HepG2 (cell line): Measurements from ENCODE around the gene SRP68. TPM values are rescaled to one million over a fixed set of nuclear protein-coding genes. Genes with fewer than 3 reads are reported as not detected.

Source experiments
- CHCHD3 ChIP-seq: sonication (generic); formaldehyde crosslinking; IDR thresholded peaks from 2 replicates; pipeline ENCODE4 v1.8.0; 2022; ENCODE audit warnings: mild to moderate bottlenecking, missing genetic modification reagents, moderate library complexity
- CHD2 ChIP-seq: IDR thresholded peaks from 2 replicates; pipeline ENCODE4 v1.6.1; 2011; ENCODE audit warnings: low read depth, low read length, improper control_type of control experiment
- HOXA3 ChIP-seq: sonication (generic); formaldehyde crosslinking; IDR thresholded peaks from 2 replicates; pipeline ENCODE4 v1.5.0; 2020; ENCODE audit warnings: missing genetic modification reagents
- KLF9 ChIP-seq: IDR thresholded peaks from 2 replicates; pipeline ENCODE4 v1.6.1; 2016; ENCODE audit warnings: low read depth
- NAIF1 ChIP-seq: sonication (generic); formaldehyde crosslinking; IDR thresholded peaks from 2 replicates; pipeline ENCODE4 v1.5.0; 2020; ENCODE audit warnings: mild to moderate bottlenecking, missing genetic modification reagents, borderline replicate concordance
- NKX3-1 ChIP-seq: sonication (generic); formaldehyde crosslinking; IDR thresholded peaks from 2 replicates; pipeline ENCODE4 v1.5.0; 2020; ENCODE audit warnings: missing genetic modification reagents
- POGK ChIP-seq: sonication (generic); formaldehyde crosslinking; conservative IDR thresholded peaks from 2 replicates; pipeline ENCODE4 v1.8.0; 2022; ENCODE audit warnings: mild to moderate bottlenecking, moderate library complexity, missing genetic modification reagents
- SIX4 ChIP-seq: sonication (generic); formaldehyde crosslinking; IDR thresholded peaks from 2 replicates; pipeline ENCODE4 v1.4.0; 2020; ENCODE audit warnings: missing genetic modification reagents
- ZBTB42 ChIP-seq: sonication (generic); formaldehyde crosslinking; IDR thresholded peaks from 2 replicates; pipeline ENCODE4 v1.5.0; 2020; ENCODE audit warnings: mild to moderate bottlenecking, missing genetic modification reagents
- ZBTB7A ChIP-seq: sonication (generic); formaldehyde crosslinking; IDR thresholded peaks from 2 replicates; pipeline ENCODE4 v1.8.0; 2022; ENCODE audit warnings: mild to moderate bottlenecking, missing genetic modification reagents
- ZBTB7B ChIP-seq: sonication (generic); formaldehyde crosslinking; IDR thresholded peaks from 2 replicates; pipeline ENCODE4 v1.4.0; 2020; ENCODE audit warnings: missing genetic modification reagents
- ZFX ChIP-seq: sonication (generic); formaldehyde crosslinking; IDR thresholded peaks from 2 replicates; pipeline ENCODE4 v1.4.0; 2020; ENCODE audit warnings: mild to moderate bottlenecking, low read depth, missing genetic modification reagents, moderate library complexity
- ZNF205 ChIP-seq: IDR thresholded peaks from 2 replicates; pipeline ENCODE4 v1.6.1; 2018; ENCODE audit warnings: missing biosample characterization, missing genetic modification reagents
- ZNF33A ChIP-seq: sonication (generic); formaldehyde crosslinking; IDR thresholded peaks from 2 replicates; pipeline ENCODE4 v1.5.1; 2020; ENCODE audit warnings: missing genetic modification reagents, mild to moderate bottlenecking, moderate library complexity, borderline replicate concordance
- ZNF777 ChIP-seq: sonication (generic); formaldehyde crosslinking; IDR thresholded peaks from 2 replicates; pipeline ENCODE4 v1.4.0; 2020; ENCODE audit warnings: missing genetic modification reagents
- ZNF878 ChIP-seq: sonication (generic); formaldehyde crosslinking; IDR thresholded peaks from 2 replicates; pipeline ENCODE4 v1.8.1; 2023; ENCODE audit warnings: mild to moderate bottlenecking, missing genetic modification reagents, moderate library complexity
- polyA plus RNA-seq, 8 experiments: library from polyadenylated mRNA; depleted of rRNA in 3 of 8; stranded (reverse) in 7 of 8; unstranded in 1 of 8; fragments of >200 nt; fragmentation: Illumina TruSeq in 4 of 8; extraction: Trizol in 4 of 8; gene quantifications; 2 replicates each; pipeline versions ENCODE4 v1.2.1 to v1.2.3, GENCODE V29; 2011 to 2016; ENCODE audit warnings: low read depth in 4 of 8, missing spikeins in 1 of 8, mixed read lengths in 1 of 8; ENCODE audit not compliant: insufficient read depth in 1 of 8
- total RNA-seq, 5 experiments: library from RNA; depleted of rRNA; stranded (reverse); fragments of >200 nt; fragmentation: Illumina TruSeq; extraction: Trizol; gene quantifications; 2 replicates each; pipeline ENCODE4 v1.2.3, GENCODE V29; 2016; ENCODE audit warnings: low read depth in 1 of 5
- TF ChIP-seq, protein P1 (sequence below), 2 experiments: sonication (generic) in 1 of 2; formaldehyde crosslinking in 1 of 2; IDR thresholded peaks; 2 replicates each; pipeline versions ENCODE4 v1.6.1 to v1.9.0; 2014 to 2022; ENCODE audit warnings: antibody characterized with exemption in 1 of 2, borderline replicate concordance in 1 of 2, inconsistent platforms in 1 of 2, low read depth in 1 of 2, missing genetic modification reagents in 1 of 2
- TF ChIP-seq, protein P2 (sequence below): IDR thresholded peaks from 2 replicates; pipeline ENCODE4 v1.6.1; 2016
- TF ChIP-seq, protein P3 (sequence below): sonication (generic); formaldehyde crosslinking; IDR thresholded peaks from 2 replicates; pipeline ENCODE4 v1.5.0; 2020; ENCODE audit warnings: missing genetic modification reagents, mild to moderate bottlenecking, borderline replicate concordance

The SRP68 gene
- total and polyA plus RNA-seq, 2 of the 13 experiments (the other 11 are each of a cell fraction or from before 2014, with no cell fraction given) = 39.8 to 74.3 TPM

DNA sequence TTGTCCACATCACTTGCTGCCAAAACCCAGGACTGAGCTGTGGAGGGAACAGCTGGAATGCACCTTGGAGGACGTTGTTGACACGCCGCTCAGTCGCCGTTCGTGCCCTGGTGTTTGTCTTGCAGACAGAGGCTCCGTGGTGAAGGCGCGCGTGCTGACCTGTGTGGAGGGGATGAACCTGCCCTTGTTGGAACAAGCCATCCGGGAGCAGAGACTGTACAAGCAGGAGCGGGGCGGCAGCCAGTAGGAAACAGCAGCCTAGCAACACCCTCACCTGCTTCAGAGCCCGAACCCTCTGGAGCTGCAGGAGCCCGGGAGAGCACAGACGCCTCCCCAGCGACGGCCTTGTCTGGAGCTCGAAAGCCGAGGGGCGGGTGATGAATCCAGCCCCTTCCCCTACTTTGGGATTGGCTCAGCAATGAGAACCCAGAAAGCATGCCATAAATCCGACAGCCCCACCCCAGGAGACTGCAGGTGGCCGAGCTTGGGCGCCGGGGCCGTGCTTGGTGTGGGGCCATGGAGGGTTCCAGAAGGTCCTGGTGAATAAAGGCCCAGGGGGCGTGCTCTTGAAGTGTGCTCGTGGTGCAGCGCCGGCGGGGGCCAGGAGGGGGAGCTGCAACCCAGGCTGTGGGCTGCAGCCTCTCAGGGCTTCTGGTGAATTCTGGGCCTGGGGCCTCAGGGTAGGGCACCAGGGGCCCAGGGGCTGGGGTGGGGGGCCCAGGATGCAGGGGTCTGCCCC lies 72.1 kb downstream of the SRP68 start (continued):
- TF ChIP-seq, protein P1, sequence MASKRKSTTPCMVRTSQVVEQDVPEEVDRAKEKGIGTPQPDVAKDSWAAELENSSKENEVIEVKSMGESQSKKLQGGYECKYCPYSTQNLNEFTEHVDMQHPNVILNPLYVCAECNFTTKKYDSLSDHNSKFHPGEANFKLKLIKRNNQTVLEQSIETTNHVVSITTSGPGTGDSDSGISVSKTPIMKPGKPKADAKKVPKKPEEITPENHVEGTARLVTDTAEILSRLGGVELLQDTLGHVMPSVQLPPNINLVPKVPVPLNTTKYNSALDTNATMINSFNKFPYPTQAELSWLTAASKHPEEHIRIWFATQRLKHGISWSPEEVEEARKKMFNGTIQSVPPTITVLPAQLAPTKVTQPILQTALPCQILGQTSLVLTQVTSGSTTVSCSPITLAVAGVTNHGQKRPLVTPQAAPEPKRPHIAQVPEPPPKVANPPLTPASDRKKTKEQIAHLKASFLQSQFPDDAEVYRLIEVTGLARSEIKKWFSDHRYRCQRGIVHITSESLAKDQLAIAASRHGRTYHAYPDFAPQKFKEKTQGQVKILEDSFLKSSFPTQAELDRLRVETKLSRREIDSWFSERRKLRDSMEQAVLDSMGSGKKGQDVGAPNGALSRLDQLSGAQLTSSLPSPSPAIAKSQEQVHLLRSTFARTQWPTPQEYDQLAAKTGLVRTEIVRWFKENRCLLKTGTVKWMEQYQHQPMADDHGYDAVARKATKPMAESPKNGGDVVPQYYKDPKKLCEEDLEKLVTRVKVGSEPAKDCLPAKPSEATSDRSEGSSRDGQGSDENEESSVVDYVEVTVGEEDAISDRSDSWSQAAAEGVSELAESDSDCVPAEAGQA (IDR thresholded peaks at IDR 0.05; ENCODE audit: low read depth) = 0 out of 2 replicates have a peak, but pooled peaks have one; percentile 14
- TF ChIP-seq, protein P1 (CRISPR knock-in tag; IDR thresholded peaks at IDR 0.05; ENCODE audit: borderline replicate concordance) = no peak
- TF ChIP-seq CHCHD3 (no peak; the same call in 1 of the 2 replicates), ZNF33A (CRISPR knock-in tag) (no peak), ZFX (peak; percentile 68), ZBTB7B (CRISPR knock-in tag) (peak; percentile 14; the same call in 1 of the 2 replicates), NAIF1 (CRISPR knock-in tag) (no peak), KLF9 (CRISPR knock-in tag) (no peak), ZNF878 (CRISPR knock-in tag) (peak; percentile 27; the same call in 1 of the 2 replicates), NKX3-1 (CRISPR knock-in tag) (0 out of 2 replicates have a peak, but pooled peaks have one; percentile 41), HOXA3 (peak; percentile 66; the same call in 1 of the 2 replicates), ZBTB42 (CRISPR knock-in tag) (no peak), CHD2 (no peak), SIX4 (CRISPR knock-in tag) (peak; percentile 13; the same call in 1 of the 2 replicates), ZBTB7A (0 out of 2 replicates have a peak, but pooled peaks have one; percentile 27), ZNF777 (CRISPR knock-in tag) (0 out of 2 replicates have a peak, but pooled peaks have one; percentile 38), POGK (CRISPR knock-in tag) (0 out of 2 replicates have a peak, but pooled peaks have one; percentile 27), ZNF205 (0 out of 2 replicates have a peak, but pooled peaks have one; percentile 48)
- TF ChIP-seq, protein P2, sequence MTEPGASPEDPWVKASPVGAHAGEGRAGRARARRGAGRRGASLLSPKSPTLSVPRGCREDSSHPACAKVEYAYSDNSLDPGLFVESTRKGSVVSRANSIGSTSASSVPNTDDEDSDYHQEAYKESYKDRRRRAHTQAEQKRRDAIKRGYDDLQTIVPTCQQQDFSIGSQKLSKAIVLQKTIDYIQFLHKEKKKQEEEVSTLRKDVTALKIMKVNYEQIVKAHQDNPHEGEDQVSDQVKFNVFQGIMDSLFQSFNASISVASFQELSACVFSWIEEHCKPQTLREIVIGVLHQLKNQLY = 0 out of 2 replicates have a peak, but pooled peaks have one; percentile 12
- TF ChIP-seq, protein P3, sequence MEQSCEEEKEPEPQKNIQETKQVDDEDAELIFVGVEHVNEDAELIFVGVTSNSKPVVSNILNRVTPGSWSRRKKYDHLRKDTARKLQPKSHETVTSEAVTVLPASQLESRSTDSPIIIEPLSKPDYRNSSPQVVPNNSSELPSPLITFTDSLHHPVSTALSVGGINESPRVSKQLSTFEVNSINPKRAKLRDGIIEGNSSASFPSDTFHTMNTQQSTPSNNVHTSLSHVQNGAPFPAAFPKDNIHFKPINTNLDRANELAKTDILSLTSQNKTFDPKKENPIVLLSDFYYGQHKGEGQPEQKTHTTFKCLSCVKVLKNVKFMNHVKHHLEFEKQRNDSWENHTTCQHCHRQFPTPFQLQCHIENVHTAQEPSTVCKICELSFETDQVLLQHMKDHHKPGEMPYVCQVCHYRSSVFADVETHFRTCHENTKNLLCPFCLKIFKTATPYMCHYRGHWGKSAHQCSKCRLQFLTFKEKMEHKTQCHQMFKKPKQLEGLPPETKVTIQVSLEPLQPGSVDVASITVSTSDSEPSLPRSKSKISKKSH = peak; percentile 60; the same call in 1 of the 2 replicates
